HFFc6 (cell line): ENCODE data around the gene DPYSL5. TPM values are rescaled to one million over a fixed set of nuclear protein-coding genes. Genes with fewer than 3 reads are reported as not detected.

Experiments used
- DNase-seq: peaks from one replicate; pipeline ENCODE4 v3.0.0-alpha.2; 2018
- H3K27ac Mint-ChIP-seq: 2 replicates; pipeline ENCODE4 v1.8.0; 2020; ENCODE audit warnings: mild to moderate bottlenecking, mixed read lengths
- H3K27me3 Mint-ChIP-seq: 2 replicates; pipeline ENCODE4 v1.8.0; 2021; ENCODE audit warnings: mild to moderate bottlenecking, moderate library complexity, mixed read lengths; ENCODE audit not compliant: insufficient read depth
- H3K36me3 Mint-ChIP-seq: 2 replicates; pipeline ENCODE4 v1.8.0; 2021; ENCODE audit warnings: low read depth, mixed read lengths
- H3K4me1 Mint-ChIP-seq: 2 replicates; pipeline ENCODE4 v1.8.0; 2020; ENCODE audit warnings: low read depth, mixed read lengths
- H3K4me3 Mint-ChIP-seq: 2 replicates; pipeline ENCODE4 v1.8.0; 2020; ENCODE audit warnings: mild to moderate bottlenecking, moderate library complexity, mixed read lengths
- H3K9me3 Mint-ChIP-seq: 2 replicates; pipeline ENCODE4 v1.8.0; 2020; ENCODE audit warnings: mild to moderate bottlenecking, mixed read lengths
- CTCF ChIP-seq: fragments of 200-600 bp; sonication (generic); IDR thresholded peaks from 2 replicates; pipeline ENCODE4 v1.5.0; 2021; ENCODE audit warnings: antibody characterized with exemption, mild to moderate bottlenecking
- total RNA-seq, 6 experiments: library from RNA; stranded (reverse); fragmentation: NEBNext Ultra II Directional; extraction: Animal tissue kit (Norgen Biotek cat#: 25700); gene quantifications; 2 replicates in 1 of 6; 3 replicates in 5 of 6; pipeline ENCODE4 v1.2.3, GENCODE V29; 2021

DPYSL5 gene
- total RNA-seq, 6 experiments from 2014 or later: not detected

- Mint-ChIP-seq H3K27ac (no peak overlapping the region), H3K4me3 (no peak overlapping the region), H3K4me1 (peaks cover 11% of the 10 kb centered on the region), H3K36me3 (no peaks in the 10 kb centered on the region), H3K9me3 (no peaks in the 10 kb centered on the region), H3K27me3 (peaks cover 50% of the 10 kb centered on the region)
- DNase-seq: no peak
- TF ChIP-seq CTCF: no peak
These were observed 116.7 kb downstream of the DPYSL5 start for GRCh38 chr2:26964446-26965130.

- H3K4me3 Mint-ChIP-seq: no peak overlapping the region
These were observed 120.1 kb downstream of the DPYSL5 start for GRCh38 chr2:26968001-26968400.

GRCh38 chr2:26969077-26969844 is 121.3 kb downstream of the DPYSL5 start:
- Mint-ChIP-seq H3K27ac (peak overlapping the region; percentile 27), H3K4me1 (peaks cover 31% of the 10 kb centered on the region)
- no peak for DNase-seq

More at GRCh38 chr2:26968001-26968400, 120.1 kb downstream of the DPYSL5 start:
- no peaks in the 10 kb centered on the region for H3K9me3 Mint-ChIP-seq
- no peak overlapping the region for H3K27ac Mint-ChIP-seq
- H3K36me3 Mint-ChIP-seq: no peaks in the 10 kb centered on the region
- peaks cover 34% of the 10 kb centered on the region for H3K27me3 Mint-ChIP-seq
- H3K4me1 Mint-ChIP-seq: peaks cover 31% of the 10 kb centered on the region
- no peak for TF ChIP-seq CTCF
- DNase-seq: no peak

GRCh38 chr2:26970244-26970927 is 122.5 kb downstream of the DPYSL5 start, which contains the start of gene MAPRE3:
TSS of gene MAPRE3 (plus strand) at chr2:26970637. CDS start at chr2:27022219, 51,582 bp downstream.
- DNase-seq: peak; percentile 31
- Mint-ChIP-seq H3K4me1 (peaks cover 31% of the 10 kb centered on the region), H3K27me3 (peaks cover 27% of the 10 kb centered on the region), H3K36me3 (no peaks in the 10 kb centered on the region), H3K4me3 (peak within 1 kb of the TSS; percentile 89), H3K27ac (peak within 1 kb of the TSS; percentile 77), H3K9me3 (no peaks in the 10 kb centered on the region)
- TF ChIP-seq CTCF: no peak

More at GRCh38 chr2:26969077-26969844, 121.3 kb downstream of the DPYSL5 start:
- H3K36me3 Mint-ChIP-seq: no peaks in the 10 kb centered on the region
- H3K27me3 Mint-ChIP-seq: peaks cover 31% of the 10 kb centered on the region
- TF ChIP-seq CTCF: no peak
- no peaks in the 10 kb centered on the region for H3K9me3 Mint-ChIP-seq
- peak overlapping the region; percentile 55 for H3K4me3 Mint-ChIP-seq

GRCh38 chr2:26970928-26971627 is 123.1 kb downstream of the DPYSL5 start:
- peaks cover 31% of the 10 kb centered on the region for H3K4me1 Mint-ChIP-seq
- H3K36me3 Mint-ChIP-seq: no peaks in the 10 kb centered on the region
- TF ChIP-seq CTCF: no peak
- H3K27ac Mint-ChIP-seq: peak overlapping the region; percentile 34
- DNase-seq: no peak
- peak overlapping the region; percentile 89 for H3K4me3 Mint-ChIP-seq
- H3K27me3 Mint-ChIP-seq: peaks cover 24% of the 10 kb centered on the region
- no peaks in the 10 kb centered on the region for H3K9me3 Mint-ChIP-seq
